IMR-90 (cell line): ENCODE measurements around the gene TNFRSF9.

Experiments used
- BHLHE40 ChIP-seq: fragments of 150-350 bp; IDR thresholded peaks from 2 replicates; pipeline ENCODE4 v1.6.1; 2016; ENCODE audit warnings: mild to moderate bottlenecking, low read depth, low read length
- CHD1 ChIP-seq: IDR thresholded peaks from 2 replicates; pipeline ENCODE4 v1.6.1; 2012; ENCODE audit warnings: low read depth, low read length, improper control_type of control experiment
- CTCF ChIP-seq: conservative IDR thresholded peaks from 2 replicates; pipeline ENCODE4 v1.5.1; 2012; ENCODE audit warnings: mild to moderate bottlenecking, low read depth, low read length, improper control_type of control experiment
- FOS ChIP-seq: fragments of 150-350 bp; IDR thresholded peaks from 2 replicates; pipeline ENCODE4 v1.6.1; 2016; ENCODE audit warnings: low read depth, low read length
- MAFK ChIP-seq: IDR thresholded peaks from 2 replicates; pipeline ENCODE4 v1.6.1; 2012; ENCODE audit warnings: low read depth, low read length, improper control_type of control experiment
- MXI1 ChIP-seq: IDR thresholded peaks from 2 replicates; pipeline ENCODE4 v1.6.1; 2012; ENCODE audit warnings: low read depth, mild to moderate bottlenecking, low read length, moderate library complexity, borderline replicate concordance
- POLR2A ChIP-seq: IDR thresholded peaks from 2 replicates; pipeline ENCODE4 v1.6.1; 2012; ENCODE audit warnings: mild to moderate bottlenecking, low read depth, low read length
- RAD21 ChIP-seq: IDR thresholded peaks from 2 replicates; pipeline ENCODE4 v1.6.1; 2012; ENCODE audit warnings: low read length, improper control_type of control experiment
- RCOR1 ChIP-seq: IDR thresholded peaks from 2 replicates; pipeline ENCODE4 v1.6.1; 2012; ENCODE audit warnings: mild to moderate bottlenecking, low read length, improper control_type of control experiment; ENCODE audit not compliant: insufficient replicate concordance
- SMC3 ChIP-seq: fragments of 150-350 bp; IDR thresholded peaks from 2 replicates; pipeline ENCODE4 v1.6.1; 2016; ENCODE audit warnings: low read depth, mild to moderate bottlenecking, antibody characterized with exemption, low read length, moderate library complexity
- TF ChIP-seq, protein P1 (sequence below): fragments of 150-350 bp; IDR thresholded peaks from 2 replicates; pipeline ENCODE4 v1.6.1; 2017; ENCODE audit warnings: mild to moderate bottlenecking, antibody characterized with exemption, low read length, low read depth

DNA sequence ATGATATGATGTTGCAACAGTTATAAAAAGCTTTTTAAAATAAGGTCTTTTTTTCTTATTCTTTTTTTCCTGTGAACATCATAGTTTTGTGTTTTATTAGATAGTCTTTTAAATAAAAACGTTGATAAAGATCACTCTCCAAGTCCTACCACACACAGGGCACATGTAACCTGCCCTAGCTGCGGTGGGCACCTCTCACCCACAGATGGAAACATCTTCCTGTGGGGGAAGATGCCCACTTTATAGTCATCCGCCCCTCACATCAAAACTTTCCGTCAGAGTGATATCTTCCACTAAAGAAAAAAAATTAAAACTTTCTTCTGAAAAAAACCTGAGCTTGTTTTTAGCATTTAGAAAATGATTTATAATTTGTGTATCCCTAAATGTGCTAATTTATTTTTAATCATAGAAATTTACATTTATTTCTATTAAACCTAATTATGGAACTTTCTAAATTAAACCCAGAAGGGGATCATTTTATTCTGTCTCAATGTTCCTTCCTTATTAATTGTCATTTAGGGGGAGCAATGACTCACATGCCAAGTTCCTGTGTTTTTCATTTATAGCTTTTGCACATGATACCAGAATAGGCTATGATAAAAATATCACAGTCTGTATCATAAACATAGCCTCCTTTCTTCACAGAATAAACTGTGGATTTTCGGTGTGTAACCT, 24.7 kb downstream of the TNFRSF9 start:
- TF ChIP-seq MXI1 (no peak), POLR2A (no peak), CTCF (no peak), FOS (no peak), MAFK (no peak), RAD21 (no peak), CHD1 (no peak), BHLHE40 (no peak), RCOR1 (no peak), SMC3 (no peak)
- TF ChIP-seq, protein P1, sequence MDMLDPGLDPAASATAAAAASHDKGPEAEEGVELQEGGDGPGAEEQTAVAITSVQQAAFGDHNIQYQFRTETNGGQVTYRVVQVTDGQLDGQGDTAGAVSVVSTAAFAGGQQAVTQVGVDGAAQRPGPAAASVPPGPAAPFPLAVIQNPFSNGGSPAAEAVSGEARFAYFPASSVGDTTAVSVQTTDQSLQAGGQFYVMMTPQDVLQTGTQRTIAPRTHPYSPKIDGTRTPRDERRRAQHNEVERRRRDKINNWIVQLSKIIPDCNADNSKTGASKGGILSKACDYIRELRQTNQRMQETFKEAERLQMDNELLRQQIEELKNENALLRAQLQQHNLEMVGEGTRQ, result no peak
